GM12865 (cell line): ENCODE data around the gene TMEM53.
"Not testable (repeated sequence)": the region's sequence is repeated elsewhere in the genome, so short reads cannot be mapped to it uniquely, and the experiment has no call there.

Source experiments
- DNase-seq: peaks from one replicate; pipeline ENCODE4 v3.0.0; 2010; ENCODE audit warnings: low read depth
- H3K4me3 ChIP-seq: 2 replicates; pipeline ENCODE4 v1.5.1; 2011; ENCODE audit warnings: mild to moderate bottlenecking, low read depth, low read length, control low read depth
- CTCF ChIP-seq: IDR thresholded peaks from 2 replicates; pipeline ENCODE4 v1.5.1; 2011; ENCODE audit warnings: low read length, control low read depth, low read depth, inconsistent platforms; ENCODE audit not compliant: insufficient read depth; ENCODE audit errors: missing control alignments

TMEM53 gene

GRCh38 chr1:44675186-44675585 lies 905 bp upstream of the TMEM53 start:
- no peak for DNase-seq
- peak overlapping the region; percentile 85 for H3K4me3 ChIP-seq
- TF ChIP-seq CTCF: no peak

GRCh38 chr1:44673675-44674112 lies 587 bp downstream of the TMEM53 start:
- DNase-seq: no peak

GRCh38 chr1:44672961-44673674 lies 1.2 kb downstream of the TMEM53 start:
- DNase-seq: no peak
- H3K4me3 ChIP-seq: peak overlapping the region; percentile 85
- no peak for TF ChIP-seq CTCF

More at GRCh38 chr1:44673675-44674112, 587 bp downstream of the TMEM53 start:
- TF ChIP-seq CTCF: no peak
- H3K4me3 ChIP-seq: peak overlapping the region; percentile 85

GRCh38 chr1:44672254-44672955 lies 1.9 kb downstream of the TMEM53 start:
- H3K4me3 ChIP-seq: peak overlapping the region; percentile 11
- peak; percentile 78 for DNase-seq
- no peak for TF ChIP-seq CTCF

- no peak for TF ChIP-seq CTCF
- H3K4me3 ChIP-seq: no peak overlapping the region
- no peak for DNase-seq
These were observed 3.3 kb downstream of the TMEM53 start for GRCh38 chr1:44670751-44671640.

- not testable (repeated sequence) for DNase-seq, H3K4me3 ChIP-seq
These were observed 7.6 kb downstream of the TMEM53 start for GRCh38 chr1:44666719-44667118.
